Right lobe of liver (tissue), 6 donors: Measurements from ENCODE around the gene GID8. TPM values are rescaled to one million over a fixed set of nuclear protein-coding genes. Genes with fewer than 3 reads are reported as not detected.

Source experiments
- ATAC-seq, 4 donors: fragments of 200-7000 bp; cut with Tn5 transposase; one replicate each; pipeline ENCODE4 v1.9.1; 2020; ENCODE audit warnings: mild to moderate bottlenecking in 4 of 4, moderate library complexity in 4 of 4
- DNase-seq, 3 donors: peaks; one replicate each; pipeline ENCODE4 v3.0.0-alpha.2; 2020
- H3K27ac ChIP-seq, 3 donors: fragments of 200-600 bp; one replicate each; pipeline ENCODE4 v1.8.0; 2022
- H3K27me3 ChIP-seq, 2 donors: fragments of 200-600 bp; one replicate each; pipeline ENCODE4 v1.8.0; 2022
- H3K36me3 ChIP-seq, 4 donors: fragments of 200-600 bp; sonication (generic) in 1 of 4; one replicate each; pipeline versions ENCODE4 v1.5.1 to v1.8.0; 2017 to 2022; ENCODE audit warnings: control low read depth in 1 of 4
- H3K4me1 ChIP-seq, 4 donors: fragments of 200-600 bp; sonication (generic) in 1 of 4; one replicate each; pipeline versions ENCODE4 v1.5.1 to v1.8.0; 2017 to 2022; ENCODE audit warnings: control low read depth in 1 of 4
- H3K4me3 ChIP-seq, 3 donors: fragments of 200-600 bp; one replicate each; pipeline ENCODE4 v1.8.0; 2022
- H3K9me3 ChIP-seq, 4 donors: fragments of 200-600 bp; sonication (generic) in 1 of 4; one replicate each; pipeline versions ENCODE4 v1.5.1 to v1.8.0; 2017 to 2022; ENCODE audit warnings: control low read depth in 1 of 4
- POLR2A ChIP-seq: fragments of 450-650 bp; IDR thresholded peaks from one replicate; pipeline ENCODE4 v1.6.1; 2017; ENCODE audit warnings: antibody characterized with exemption, mild to moderate bottlenecking
- WGBS: methylation state at CpG from one replicate; pipeline ENCODE4 v1.1.6; 2018; ENCODE audit warnings: low coverage, low lambda C conversion rate; ENCODE audit not compliant: insufficient coverage; ENCODE audit errors: missing lambda C conversion rate; 5-methylcytosine and 5-hydroxymethylcytosine counted together
- intact Hi-C, 2 donors: fragments of 100-400 bp; cut with DNase I; formaldehyde crosslinking; loops; one replicate each; pipeline versions ENCODE4 v1.11.2 to v1.14.1; 2022
- total RNA-seq, 6 experiments: library from RNA; depleted of rRNA in 2 of 6; stranded (reverse); fragments of >200 nt in 2 of 6; fragmentation: NEBNext Ultra II Directional in 3 of 6; extraction: Animal tissue kit (Norgen Biotek cat#: 25700) in 3 of 6; gene quantifications; one replicate each; pipeline versions ENCODE4 v1.1.0 to v1.2.4, GENCODE V29; 2016 to 2023
- TF ChIP-seq, protein P1 (sequence below), 4 donors: fragments of 200-600 bp in 3 of 4; fragments of 450-650 bp in 1 of 4; IDR thresholded peaks; one replicate each; pipeline versions ENCODE4 v1.5.1 to v1.8.0; 2016 to 2022; ENCODE audit warnings: antibody characterized with exemption in 4 of 4, mild to moderate bottlenecking in 2 of 4
- donor health status: DM: no; HTN: yes; CAD: no.
- donor health status: DM: no; HTN: no; CAD: no.
- donor health status: DM: no; HTN: no; CAD: no.
- donor health status: DM: no; HTN: yes; CAD: no.
- donor health status: DM: no; HTN: yes; CAD: no.

Gene GID8
- total RNA-seq, 6 experiments from 2014 or later, result 12.6 to 18.9 (median 15.1) TPM

DNA sequence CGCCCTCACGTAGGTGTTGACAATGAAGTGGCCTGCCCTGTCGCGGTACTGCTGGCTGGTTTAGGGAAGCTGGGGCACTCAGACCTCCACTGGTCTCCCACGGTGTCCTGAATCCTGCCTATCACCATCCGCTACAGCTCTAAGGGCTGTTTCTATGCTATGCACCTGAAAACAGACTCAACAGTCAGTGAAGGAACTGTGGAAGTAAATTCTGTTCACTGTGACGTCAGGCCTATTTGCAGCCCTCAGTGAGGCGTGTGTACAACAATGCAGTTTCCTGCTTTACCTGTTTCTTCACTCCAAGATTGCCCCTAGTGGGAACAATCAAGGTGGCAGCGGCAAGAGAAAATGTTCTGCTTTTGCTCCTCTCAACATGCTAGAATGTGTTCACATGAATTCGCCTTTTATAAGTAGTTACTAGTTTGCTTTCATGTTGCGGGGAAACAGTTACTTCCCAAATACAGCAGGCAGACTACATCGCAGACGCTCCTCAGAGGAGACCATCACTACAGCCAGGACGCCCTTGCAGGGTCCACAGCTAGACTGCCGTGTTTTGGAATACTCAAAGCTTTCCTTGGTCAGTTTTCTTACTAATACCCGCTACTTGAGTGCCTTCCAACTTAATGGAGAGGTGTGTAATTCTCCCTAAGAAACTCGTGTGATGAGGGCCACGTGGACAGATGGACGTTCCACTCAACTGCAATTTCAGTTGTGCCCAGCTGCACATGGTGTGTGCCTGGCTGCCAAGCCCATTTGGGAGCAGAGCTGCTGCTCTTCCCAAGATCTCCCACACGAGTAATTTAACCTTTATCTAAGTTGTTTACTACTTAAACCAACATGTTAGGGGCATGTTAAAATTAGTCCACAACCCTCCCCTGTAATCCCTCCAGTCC, 37.0 kb upstream of the GID8 start:
- Histone ChIP-seq H3K36me3 (peaks cover 0 to 56% (median 27%) of the 10 kb centered on the region in 4 donors), H3K27me3 (no peaks in the 10 kb centered on the region), H3K4me3 (no peak overlapping the region), H3K9me3 (no peaks in the 10 kb centered on the region), H3K4me1 (peaks cover 0 to 20% (median 3%) of the 10 kb centered on the region in 4 donors), H3K27ac (peak overlapping the region in 1 of 3 donors; percentile 13)
- intact Hi-C loops, result loop anchor here (10.0 kb wide), 2 partner anchors 64 to 104 kb away; partner anchors contain the start of gene BHLHE23 (in 2 of the 2)
- TF ChIP-seq, protein P1, sequence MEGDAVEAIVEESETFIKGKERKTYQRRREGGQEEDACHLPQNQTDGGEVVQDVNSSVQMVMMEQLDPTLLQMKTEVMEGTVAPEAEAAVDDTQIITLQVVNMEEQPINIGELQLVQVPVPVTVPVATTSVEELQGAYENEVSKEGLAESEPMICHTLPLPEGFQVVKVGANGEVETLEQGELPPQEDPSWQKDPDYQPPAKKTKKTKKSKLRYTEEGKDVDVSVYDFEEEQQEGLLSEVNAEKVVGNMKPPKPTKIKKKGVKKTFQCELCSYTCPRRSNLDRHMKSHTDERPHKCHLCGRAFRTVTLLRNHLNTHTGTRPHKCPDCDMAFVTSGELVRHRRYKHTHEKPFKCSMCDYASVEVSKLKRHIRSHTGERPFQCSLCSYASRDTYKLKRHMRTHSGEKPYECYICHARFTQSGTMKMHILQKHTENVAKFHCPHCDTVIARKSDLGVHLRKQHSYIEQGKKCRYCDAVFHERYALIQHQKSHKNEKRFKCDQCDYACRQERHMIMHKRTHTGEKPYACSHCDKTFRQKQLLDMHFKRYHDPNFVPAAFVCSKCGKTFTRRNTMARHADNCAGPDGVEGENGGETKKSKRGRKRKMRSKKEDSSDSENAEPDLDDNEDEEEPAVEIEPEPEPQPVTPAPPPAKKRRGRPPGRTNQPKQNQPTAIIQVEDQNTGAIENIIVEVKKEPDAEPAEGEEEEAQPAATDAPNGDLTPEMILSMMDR (IDR thresholded peaks at IDR 0.05), result peak in 1 of 4 donors; percentile 21
- TF ChIP-seq POLR2A, result no peak
- peak; percentile 33 to 47 (median 40) for ATAC-seq
- DNase-seq, result peak in 1 of 3 donors; percentile 41
- WGBS, result 48% methylated on average over 17 of the region's 20 CpGs

DNA sequence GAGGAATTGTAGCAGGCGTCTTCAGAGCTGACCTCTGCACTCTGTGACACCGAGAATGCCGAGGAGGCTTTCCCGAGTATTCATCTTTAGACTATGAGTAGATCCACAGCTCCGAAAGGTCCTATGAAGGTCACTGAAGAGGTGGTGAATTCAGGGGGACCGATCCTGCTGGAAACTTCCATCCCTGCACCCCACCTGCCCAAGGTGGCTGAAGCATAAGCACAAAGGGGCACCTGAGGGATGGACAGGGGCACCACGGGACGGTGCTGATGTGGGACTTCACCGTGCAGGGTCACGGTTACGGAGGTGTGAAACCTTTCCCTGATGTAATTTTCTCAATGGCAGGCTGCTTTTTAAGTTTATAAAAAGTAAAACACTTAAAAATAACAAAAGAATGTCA, 36.1 kb upstream of the GID8 start:
- WGBS, result 84% methylated on average over 10 of the region's 11 CpGs
- intact Hi-C loops, result loop anchor here (10.0 kb wide), 2 partner anchors 63 to 103 kb away; partner anchors contain the start of gene BHLHE23 (in 2 of the 2)
- Histone ChIP-seq H3K27ac (no peak overlapping the region), H3K27me3 (no peaks in the 10 kb centered on the region), H3K4me3 (no peak overlapping the region), H3K4me1 (peaks cover 0 to 24% (median 3%) of the 10 kb centered on the region in 4 donors), H3K36me3 (peaks cover 0 to 58% (median 31%) of the 10 kb centered on the region in 4 donors), H3K9me3 (no peaks in the 10 kb centered on the region)
- TF ChIP-seq, protein P1 (IDR thresholded peaks at IDR 0.05), result no peak
- no peak for TF ChIP-seq POLR2A
- no peak for ATAC-seq
- peak in 1 of 3 donors; percentile 44 for DNase-seq

DNA sequence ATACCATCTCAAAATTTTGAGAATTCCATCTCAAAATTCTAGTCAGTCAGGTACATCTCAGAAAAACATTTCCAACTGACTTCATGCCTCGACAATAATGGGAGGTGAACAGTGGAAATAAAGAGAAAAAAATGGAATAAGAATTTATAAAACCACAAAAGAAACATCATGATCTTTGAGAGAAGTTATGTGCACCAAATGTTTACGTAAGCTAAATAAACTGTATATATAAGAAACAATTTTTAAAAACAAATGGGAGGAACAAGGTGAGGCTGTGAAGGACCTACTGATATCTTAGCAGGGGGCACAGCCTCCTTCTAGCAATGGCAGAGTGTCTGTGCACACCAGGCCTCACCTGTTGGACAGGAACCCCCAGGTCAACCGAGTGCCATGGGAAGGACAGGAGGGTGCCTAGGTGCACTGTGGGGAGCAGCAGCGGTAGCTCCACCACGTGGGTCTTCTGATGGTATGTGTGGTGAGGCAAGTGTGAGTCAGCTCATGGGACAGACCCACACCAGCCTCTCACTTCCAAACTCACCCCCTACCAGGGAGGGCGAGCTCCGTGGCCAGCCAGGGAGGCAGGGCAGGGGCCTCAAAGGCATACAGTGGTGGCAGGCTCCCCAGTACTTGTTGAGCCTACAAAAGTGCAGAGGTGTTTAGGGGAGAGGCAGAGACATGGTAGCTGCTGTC, 34.9 kb upstream of the GID8 start:
- H3K4me1 ChIP-seq, result peaks cover 0 to 27% (median 5%) of the 10 kb centered on the region in 4 donors
- H3K4me3 ChIP-seq, result no peak overlapping the region
- H3K9me3 ChIP-seq, result no peaks in the 10 kb centered on the region
- DNase-seq (peak in 1 of 3 donors; percentile 45), ATAC-seq (no peak)
- TF ChIP-seq, protein P1 (IDR thresholded peaks at IDR 0.05), result no peak
- no peak for TF ChIP-seq POLR2A
- H3K27me3 ChIP-seq, result no peaks in the 10 kb centered on the region
- intact Hi-C loops, result loop anchor here (10.0 kb wide), 2 partner anchors 62 to 102 kb away; partner anchors contain the start of gene BHLHE23 (in 2 of the 2)
- H3K27ac ChIP-seq, result no peak overlapping the region
- peaks cover 4 to 69% (median 38%) of the 10 kb centered on the region in 4 donors for H3K36me3 ChIP-seq
- 86% methylated on average over 2 of the region's 7 CpGs for WGBS

DNA sequence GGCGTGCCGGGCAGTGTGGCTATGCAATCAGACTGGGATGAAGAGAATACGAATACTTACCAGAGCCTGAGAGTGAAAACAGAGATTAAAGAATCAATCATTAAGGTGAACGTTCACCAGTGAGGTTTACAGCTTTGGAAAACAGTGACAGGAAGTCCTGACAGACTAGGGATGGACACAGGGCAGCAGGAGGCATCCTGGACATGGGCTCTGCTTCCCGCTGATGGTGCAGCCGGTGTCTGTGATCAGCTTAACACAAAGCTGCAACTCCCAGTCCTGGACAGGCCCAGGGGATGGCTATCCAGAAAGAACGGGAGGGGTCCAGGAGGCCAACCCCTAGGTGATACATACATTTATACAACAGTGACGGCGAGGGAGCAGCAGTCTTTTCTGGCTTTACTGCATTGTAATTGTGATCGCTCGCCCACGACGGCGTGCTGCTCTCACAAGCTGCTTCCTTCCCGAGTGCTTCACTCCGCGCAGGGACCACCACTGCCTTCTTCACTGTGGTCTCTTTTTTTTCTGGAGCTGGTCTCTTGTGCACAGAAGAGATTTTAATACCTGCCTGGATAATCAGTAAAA, 32.3 kb upstream of the GID8 start:
- DNase-seq, result no peak
- intact Hi-C loops, result loop anchor here (10.0 kb wide), 2 partner anchors 59 to 99 kb away; partner anchors contain the start of gene BHLHE23 (in 2 of the 2)
- no peak overlapping the region for H3K4me3 ChIP-seq
- TF ChIP-seq, protein P1 (IDR thresholded peaks at IDR 0.05), result no peak
- no peak for TF ChIP-seq POLR2A
- H3K9me3 ChIP-seq, result no peaks in the 10 kb centered on the region
- H3K27ac ChIP-seq, result no peak overlapping the region
- no peak for ATAC-seq
- WGBS, result 83% methylated on average over 16 of the region's 17 CpGs
- H3K36me3 ChIP-seq, result peaks cover 10 to 95% (median 53%) of the 10 kb centered on the region in 4 donors
- H3K27me3 ChIP-seq, result no peaks in the 10 kb centered on the region
- H3K4me1 ChIP-seq, result peaks cover 0 to 12% (median 2%) of the 10 kb centered on the region in 4 donors
